LNCAP (cell line): ENCODE data around the gene CDH13.

Source experiments
- TF ChIP-seq, protein P1 (sequence below): fragments of 450-650 bp; IDR thresholded peaks from 2 replicates; pipeline ENCODE4 v1.5.1; 2017; ENCODE audit warnings: mild to moderate bottlenecking

The CDH13 gene

DNA sequence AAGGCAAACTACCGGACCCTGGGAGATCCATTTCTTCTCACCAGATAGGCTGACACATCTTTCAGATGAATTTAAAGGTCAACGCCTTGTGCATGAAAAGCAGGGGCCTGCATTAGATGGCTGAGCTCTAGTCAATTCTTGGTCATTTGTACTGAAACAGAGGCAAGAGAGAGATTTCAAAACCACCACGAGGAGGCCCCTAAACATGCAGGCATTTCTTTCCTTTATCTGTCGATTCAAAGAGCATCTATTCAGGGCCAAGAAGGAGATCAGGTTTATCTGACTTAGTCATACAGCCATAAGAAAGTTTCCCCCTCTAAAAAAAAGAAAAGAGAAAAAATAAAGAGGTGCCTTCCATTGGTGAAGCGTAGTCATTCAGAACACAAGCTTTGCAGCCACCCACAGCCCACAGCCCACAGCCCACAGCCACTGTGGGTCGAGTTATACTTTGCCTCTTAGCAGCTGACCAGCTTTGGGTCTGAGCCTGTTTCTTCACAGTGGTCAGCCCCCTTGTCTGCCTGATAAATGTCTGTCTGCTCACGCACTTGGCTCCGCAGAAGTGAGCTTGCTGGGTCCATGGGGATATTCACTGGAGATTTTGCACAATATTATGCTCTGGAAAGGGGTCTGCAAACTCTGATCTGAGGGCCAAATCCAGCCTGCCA lies 207.5 kb downstream of the CDH13 start:
- TF ChIP-seq, protein P1, sequence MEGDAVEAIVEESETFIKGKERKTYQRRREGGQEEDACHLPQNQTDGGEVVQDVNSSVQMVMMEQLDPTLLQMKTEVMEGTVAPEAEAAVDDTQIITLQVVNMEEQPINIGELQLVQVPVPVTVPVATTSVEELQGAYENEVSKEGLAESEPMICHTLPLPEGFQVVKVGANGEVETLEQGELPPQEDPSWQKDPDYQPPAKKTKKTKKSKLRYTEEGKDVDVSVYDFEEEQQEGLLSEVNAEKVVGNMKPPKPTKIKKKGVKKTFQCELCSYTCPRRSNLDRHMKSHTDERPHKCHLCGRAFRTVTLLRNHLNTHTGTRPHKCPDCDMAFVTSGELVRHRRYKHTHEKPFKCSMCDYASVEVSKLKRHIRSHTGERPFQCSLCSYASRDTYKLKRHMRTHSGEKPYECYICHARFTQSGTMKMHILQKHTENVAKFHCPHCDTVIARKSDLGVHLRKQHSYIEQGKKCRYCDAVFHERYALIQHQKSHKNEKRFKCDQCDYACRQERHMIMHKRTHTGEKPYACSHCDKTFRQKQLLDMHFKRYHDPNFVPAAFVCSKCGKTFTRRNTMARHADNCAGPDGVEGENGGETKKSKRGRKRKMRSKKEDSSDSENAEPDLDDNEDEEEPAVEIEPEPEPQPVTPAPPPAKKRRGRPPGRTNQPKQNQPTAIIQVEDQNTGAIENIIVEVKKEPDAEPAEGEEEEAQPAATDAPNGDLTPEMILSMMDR, result no peak

DNA sequence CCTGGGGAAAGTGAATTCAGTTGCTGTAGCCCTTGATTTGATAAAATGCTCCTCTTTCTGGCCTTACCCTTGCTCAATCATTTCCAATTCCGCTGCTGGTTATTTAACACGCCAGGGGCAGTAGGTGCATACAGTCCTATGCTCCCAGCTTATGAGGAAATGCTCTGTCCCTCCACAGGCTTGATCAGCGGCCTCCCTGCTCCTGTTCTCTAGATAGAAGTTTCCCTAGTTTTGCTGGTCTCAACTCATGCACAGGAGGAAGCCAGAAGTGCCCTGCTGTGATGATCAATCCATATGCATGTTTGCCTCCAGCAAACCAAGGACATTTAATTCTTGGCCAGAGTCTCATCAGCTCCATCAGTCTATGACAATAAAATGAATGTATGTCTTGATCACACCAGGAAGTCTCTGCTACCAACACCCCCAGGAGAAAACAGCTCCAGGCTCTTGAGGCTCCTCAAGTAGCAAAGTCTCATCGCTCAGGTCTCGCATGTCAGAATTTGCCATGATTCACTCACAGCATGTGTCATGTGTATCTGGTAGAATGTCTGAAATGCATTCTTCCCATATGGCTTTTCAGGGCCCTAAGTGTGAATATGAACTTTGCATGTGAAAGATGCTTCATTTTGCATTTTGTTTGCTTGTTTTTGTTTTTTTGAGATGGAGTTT lies 208.9 kb downstream of the CDH13 start:
- TF ChIP-seq, protein P1, result no peak

DNA sequence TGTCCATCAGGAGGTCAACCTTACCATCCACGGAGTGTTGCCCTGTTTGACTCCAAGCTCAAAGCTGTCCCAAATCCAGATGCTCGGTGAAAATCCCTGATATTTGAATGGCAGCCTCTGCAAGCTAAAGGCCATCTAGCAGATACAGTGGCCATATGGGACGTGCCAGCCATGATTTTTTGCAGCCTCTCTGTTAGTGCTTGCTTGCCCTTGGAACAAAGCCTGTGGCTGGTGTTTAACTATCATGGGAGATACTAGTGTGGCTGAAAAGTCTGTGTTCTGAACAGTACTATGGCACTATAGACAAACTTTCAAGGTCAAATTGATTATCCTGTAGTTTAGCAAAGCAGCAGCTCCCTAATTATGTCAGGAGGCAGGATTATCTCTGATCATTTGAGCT lies 214.3 kb downstream of the CDH13 start:
- TF ChIP-seq, protein P1, result no peak

DNA sequence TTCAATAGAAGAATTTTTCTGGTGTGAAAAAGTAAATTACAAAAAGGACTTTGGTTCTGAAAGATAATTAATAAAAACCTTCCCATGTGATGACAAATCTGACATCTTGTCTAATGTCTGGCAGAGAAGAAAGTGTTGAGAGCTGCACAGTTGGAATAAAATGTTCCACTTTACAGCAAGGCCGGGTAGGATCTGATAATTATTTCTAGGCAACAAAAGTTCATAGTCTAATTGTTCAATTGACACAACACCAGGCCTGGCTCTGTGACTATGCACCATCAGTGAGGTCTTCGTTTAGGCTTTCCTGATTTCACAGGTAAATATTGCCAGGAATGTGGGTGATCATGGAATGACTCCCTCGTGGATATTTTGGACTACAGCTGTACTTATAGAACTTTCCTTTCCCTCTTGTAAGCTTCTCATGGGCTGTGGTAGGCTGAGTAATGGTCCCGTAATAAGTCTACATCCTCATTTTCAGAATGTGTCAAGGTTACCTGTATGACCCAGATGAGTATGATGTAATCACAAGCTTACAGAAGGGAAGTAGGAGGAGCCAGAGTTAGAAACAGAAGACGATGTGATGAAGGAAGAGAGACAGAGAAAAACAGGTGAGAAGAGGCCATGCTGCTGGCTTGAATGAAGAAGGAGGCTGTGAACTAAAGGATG lies 217.0 kb downstream of the CDH13 start:
- TF ChIP-seq, protein P1, result no peak

DNA sequence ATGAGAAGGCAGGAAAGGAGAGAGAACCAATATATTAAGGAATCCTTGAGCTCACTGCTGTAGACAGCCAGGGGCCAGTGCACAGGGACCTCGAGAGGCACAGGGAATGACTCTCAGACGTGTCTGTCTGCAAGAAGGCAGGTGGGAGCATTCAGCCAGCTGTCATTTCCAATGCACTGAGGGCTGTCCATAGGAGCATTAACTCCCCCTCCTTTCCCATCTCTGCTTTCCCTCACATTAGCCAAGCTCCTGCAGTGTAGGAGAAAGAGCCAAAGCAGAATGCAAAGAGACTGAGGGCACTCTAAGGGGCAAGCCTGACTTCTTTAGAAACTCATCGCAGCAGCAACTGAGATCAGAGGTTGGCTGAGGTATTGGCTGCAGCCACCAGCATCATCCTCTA lies 218.3 kb downstream of the CDH13 start:
- TF ChIP-seq, protein P1, result no peak

DNA sequence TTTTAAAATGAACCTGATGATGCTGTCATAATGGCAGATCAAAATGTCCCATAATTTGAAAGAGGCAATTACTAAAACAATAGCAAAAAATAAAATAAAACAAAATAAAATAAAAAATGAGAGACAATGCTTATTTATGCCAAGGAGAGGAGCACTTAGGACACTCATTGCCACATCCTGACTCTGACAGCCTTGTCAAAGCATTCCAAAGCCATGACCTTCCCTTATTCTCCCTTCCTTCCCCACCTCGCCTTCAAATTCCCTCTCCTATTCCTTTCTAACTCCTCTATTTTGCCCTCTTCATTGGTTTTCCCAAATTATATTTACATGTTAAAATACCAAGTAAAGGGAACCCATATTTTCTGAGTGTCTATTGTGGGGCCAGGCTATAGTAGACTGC lies 220.0 kb downstream of the CDH13 start:
- TF ChIP-seq, protein P1, result no peak

DNA sequence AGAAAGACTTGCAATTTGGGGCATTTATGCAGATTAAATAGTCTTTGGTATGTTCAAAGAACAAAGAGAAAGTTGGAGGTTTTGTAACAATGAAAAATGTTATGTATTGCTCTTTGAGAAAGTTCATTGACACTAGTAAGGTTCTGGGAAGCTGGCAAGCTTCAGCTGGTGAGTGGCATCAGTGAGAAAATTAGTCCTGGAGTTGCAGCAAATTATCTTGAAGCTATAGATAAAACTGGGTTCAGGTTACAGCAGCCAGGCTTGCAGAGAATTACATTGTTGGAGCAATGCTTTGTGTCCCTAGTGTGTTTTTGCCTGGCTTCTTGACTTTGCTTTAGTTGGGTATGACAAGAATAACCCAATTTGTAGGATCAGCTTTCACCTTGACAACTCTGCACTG lies 221.2 kb downstream of the CDH13 start:
- TF ChIP-seq, protein P1, result no peak
